NCI-H460 (cell line): ENCODE results near the gene PHACTR3. TPM values are rescaled to one million over a fixed set of nuclear protein-coding genes. Genes with fewer than 3 reads are reported as not detected.
A peak's percentile ranks its signal among the peaks of the same experiment; 100 is the strongest.
"Not testable (repeated sequence)": the region's sequence is repeated elsewhere in the genome, so short reads cannot be mapped to it uniquely, and the experiment has no call there.

Source experiments
- DNase-seq: peaks from one replicate; pipeline ENCODE4 v3.0.0-alpha.2; 2016; ENCODE audit warnings: low read depth; ENCODE audit errors: extremely low read depth
- total RNA-seq: library from RNA; depleted of rRNA; stranded (reverse); fragments of >200 nt; shearing (Covaris generic); gene quantifications from 2 replicates; pipeline ENCODE4 v1.2.3, GENCODE V29; 2014

PHACTR3 gene
- total RNA-seq, 1 experiment from 2014 or later: not detected

DNA sequence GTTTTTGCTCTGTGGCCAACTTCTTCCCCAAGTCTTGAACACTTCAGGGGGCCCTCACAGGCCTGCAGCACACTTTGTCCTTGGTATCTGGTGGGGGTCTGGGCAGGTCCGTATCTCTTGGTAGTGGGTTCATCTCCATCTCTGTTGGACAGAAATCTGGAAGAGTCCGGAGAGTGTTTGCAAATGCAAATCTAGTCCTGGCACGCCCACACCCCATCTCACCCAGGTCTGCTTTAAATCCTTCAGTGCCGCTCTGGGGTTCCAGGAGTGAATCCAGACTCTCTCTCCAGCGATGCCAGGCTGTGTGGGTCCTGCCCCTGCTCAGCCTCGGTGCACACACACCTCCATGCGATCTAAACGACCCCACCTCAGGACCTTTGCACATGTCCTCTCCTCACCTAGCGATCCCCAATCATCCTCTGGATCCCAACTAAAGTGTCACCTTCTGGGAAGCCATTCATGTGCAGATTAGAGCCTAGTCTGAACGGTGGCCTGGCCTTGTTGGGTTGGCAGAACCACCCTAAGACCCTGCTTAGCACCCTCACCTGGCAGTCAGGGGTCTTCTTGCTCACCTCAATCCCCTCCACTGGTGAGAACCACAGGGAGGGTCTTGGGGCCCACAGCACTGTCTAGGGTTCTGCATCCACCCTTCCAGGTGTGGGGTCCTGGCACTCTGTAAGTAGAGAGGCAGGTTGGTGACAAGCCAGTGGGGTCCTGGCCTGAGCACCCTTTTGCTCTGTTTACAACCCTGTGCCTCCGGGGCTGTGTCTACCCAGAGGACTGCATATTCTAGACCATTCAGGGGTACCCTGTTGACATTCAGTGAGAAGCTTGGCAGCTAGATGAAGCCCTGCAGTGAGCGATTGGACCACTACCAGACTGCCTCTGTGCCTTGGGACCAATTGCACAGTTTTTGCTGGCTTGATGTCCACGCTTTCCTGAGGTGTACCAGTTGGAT is 228.3 kb downstream of the PHACTR3 start:
- no peak for DNase-seq

DNA sequence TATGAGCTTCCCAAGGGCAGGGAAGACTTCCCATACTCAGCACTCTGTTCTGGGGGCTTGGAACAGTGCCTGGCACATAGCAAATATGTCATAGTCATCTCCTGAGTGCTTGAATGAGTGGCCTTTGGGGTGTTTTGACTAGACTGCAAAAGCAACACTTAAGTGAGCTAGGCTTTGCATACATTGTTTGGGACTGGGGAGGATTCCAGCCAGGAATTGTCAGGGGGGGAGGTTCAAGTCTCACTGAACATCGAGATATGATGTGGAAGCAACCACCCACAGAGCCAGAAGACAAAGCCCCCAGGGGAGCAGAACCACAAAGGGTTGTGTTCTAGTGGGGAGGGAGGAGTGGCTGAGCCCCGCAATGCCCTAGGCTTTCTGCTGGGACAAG is 230.7 kb downstream of the PHACTR3 start:
- DNase-seq: no peak

GRCh38 chr20:59835448-59836395 is 231.4 kb downstream of the PHACTR3 start:
- no peak for DNase-seq

DNA sequence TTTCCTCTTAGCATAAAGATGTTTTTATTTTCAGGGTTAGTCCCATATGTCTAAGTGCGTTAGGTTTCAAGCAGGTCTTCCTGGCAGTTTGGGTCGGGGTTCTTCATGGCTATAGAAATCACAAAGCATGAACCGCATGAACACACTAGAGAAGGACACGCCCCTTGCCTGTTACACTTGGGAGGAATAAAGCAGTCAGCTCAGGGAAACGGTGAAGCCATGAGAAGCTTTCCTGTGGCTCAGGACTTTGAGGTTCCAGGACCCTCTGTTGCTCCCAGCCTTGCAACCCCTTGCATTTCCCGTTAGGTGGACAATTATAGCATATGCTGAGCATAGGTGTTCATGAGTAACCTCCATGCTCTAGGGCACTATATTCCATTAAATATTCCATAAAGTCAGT is 232.4 kb downstream of the PHACTR3 start:
- DNase-seq: no peak

GRCh38 chr20:59837623-59838394 is 233.5 kb downstream of the PHACTR3 start:
- DNase-seq: no peak

DNA sequence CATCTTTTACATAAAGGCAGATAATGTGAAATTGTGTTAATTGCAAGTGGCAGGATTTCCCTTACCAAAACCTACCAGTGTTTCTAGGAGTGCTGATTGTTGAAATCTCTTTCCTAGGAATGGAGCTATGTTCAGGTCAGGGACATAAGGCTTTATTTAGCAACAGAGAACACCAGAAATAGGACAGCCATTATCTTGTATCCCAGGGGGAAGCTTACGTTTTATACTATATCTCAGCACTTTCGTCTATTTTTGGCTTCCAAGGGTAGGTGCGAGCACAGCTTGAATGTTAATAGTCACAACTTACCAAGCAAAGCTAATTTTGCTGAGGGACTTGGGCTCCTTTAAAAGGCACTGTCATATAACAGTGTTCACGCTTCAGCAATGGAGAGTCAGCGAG is 235.1 kb downstream of the PHACTR3 start:
- DNase-seq: no peak

GRCh38 chr20:59845472-59845871 is 241.1 kb downstream of the PHACTR3 start:
- DNase-seq: no peak

GRCh38 chr20:59848182-59848581 is 243.8 kb downstream of the PHACTR3 start:
- DNase-seq: no peak

DNA sequence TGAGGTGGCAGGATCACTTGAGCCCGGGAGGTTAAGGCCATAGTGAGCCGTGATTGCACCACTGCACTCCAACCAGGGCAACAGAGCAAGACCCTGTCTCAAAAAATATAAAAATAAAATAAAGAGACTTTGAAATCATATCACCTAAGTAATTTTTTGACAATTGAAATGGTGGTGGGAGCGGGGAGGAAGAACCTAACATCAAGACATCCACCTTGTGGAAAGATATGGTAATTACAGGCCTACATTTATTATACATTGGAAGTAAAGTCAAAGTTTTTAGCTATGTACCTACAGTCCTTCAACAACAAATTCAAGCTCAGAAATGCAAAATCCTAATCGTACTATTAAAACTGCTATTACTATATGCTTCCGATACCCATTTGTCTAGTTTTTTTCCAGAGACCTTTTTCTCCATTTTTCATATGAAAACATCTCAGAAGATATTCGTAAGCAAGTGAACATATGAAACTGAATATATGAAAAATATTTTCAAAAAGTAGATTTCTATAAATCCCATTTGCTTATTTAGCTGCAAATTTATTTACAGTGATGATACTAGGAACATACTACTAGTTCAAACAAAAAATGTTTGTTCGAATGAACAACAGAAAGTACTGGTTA is 245.8 kb downstream of the PHACTR3 start:
- DNase-seq: peak; percentile 17

- not testable (repeated sequence) for DNase-seq
Observed at GRCh38 chr20:59856526-59856925, 252.2 kb downstream of the PHACTR3 start.

DNA sequence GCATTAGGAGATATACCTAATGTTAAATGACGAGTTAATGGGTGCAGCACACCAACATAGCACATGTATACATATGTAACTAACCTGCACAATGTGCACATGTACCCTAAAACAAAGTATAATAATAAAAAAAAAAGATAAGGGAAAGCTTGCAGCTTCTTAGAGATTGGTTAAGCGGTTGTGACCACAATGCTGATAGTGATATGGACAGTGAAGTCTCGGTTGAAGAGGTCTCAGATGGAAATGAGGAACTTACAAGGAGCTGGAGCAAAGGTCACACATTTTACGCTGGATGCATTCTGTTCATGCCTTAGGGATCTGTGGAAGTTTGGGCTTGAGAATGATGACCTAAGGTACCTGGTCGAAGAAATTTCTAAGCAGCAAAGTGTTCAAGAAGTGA is 252.6 kb downstream of the PHACTR3 start:
- not testable (repeated sequence) for DNase-seq

- DNase-seq: no peak
Observed at GRCh38 chr20:59857966-59858365, 253.6 kb downstream of the PHACTR3 start.

DNA sequence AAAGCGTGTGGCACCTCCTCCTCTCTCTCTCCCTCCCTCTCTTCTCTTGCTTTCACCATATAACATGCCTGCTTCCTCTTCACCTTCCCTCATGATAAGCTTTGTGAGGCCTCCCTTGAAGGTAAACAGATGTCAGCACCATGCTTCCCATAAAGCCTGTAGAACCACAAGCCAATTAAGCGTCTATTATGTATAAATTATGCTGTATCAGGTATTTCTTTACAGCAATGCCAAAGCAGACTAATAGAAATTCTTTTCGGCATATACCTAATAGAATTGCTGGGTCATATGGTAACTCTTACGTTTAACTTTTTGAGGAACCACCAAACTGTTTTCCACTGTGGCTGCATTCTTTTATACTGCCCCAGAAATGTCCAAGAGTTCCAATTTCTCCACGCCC is 254.1 kb downstream of the PHACTR3 start:
- DNase-seq: no peak

GRCh38 chr20:59861401-59861800 is 257.1 kb downstream of the PHACTR3 start:
- DNase-seq: no peak

DNA sequence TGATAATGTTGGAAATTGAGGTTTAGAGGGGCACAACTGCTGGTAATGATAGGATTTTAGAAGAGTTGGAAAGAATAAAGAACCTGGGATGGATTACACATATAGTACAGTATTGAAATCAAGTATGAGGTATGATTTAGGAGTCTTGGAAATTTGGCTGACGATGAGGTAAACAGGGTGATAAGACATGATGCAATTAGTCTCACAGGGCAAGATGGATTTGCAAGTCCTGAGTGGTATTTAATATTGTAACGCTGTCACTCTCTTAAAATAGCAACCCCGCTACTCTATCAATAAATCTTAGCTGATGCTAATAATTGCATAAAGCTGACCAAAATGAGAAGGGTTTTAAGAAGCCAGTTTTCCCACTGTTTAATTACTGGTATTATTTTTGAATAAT is 258.7 kb downstream of the PHACTR3 start:
- no peak for DNase-seq

- no peak for DNase-seq
Observed at GRCh38 chr20:59864726-59865125, 260.4 kb downstream of the PHACTR3 start.

DNA sequence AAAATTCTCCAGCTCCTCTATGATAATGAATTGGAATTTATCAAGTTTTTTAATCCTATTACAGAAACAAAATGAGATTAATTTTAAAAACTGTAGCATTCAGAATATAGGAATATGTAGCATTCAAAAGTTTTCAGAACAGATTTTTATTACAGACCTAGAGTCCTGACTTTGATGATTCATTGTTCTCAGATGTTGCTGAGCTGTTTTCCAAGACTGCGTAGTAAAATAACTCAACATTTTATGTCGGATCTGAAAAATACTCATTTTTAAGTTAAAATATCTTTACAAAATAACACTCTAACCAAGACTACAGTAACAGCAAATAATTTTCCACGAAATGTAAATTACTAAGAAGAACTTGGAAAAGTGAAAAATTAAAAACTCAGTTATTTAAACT is 262.0 kb downstream of the PHACTR3 start:
- no peak for DNase-seq

DNA sequence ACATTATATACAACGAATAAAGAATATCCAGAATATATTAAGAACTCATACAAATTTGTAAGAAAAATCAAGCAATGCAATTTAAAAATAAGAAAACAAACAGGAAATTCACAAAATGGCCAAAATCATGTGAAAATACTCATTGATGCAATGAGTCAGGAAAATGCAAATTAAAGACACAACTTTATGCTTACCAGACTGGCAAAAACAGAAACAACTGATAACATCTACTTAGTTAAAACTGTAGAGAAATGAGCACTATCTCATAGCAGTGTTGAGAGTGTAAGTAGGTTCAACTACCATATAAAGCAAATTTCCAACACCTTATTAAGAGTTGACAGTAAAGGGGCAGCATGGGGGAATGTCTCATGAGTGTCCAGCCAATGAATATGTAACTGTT is 266.8 kb downstream of the PHACTR3 start:
- no peak for DNase-seq

- DNase-seq: no peak
Observed at GRCh38 chr20:59873409-59873808, 269.1 kb downstream of the PHACTR3 start.

GRCh38 chr20:59880198-59880597 is 275.9 kb downstream of the PHACTR3 start:
- DNase-seq: no peak
